IMR-90 (cell line): ENCODE results near the gene GPC6. TPM values are rescaled to one million over a fixed set of nuclear protein-coding genes. Genes with fewer than 3 reads are reported as not detected.

Source experiments
- ATAC-seq: fragments of 200-7000 bp; cut with Tn5 transposase; 2 replicates; pipeline ENCODE4 v1.9.1; 2020; ENCODE audit warnings: low read depth, mild to moderate bottlenecking, moderate library complexity
- BruUV-seq: library from RNA; stranded (reverse); fragments of 400-500 nt; replicated peaks from 2 replicates; lab custom pipeline; 2021; lab: Mats Ljungman, UMichigan
- CTCF ChIA-PET: fragments of 300-600 bp; formaldehyde crosslinking; extraction: SDS; loops from one replicate; lab custom pipeline; 2021; ENCODE audit warnings: antibody characterized with exemption; lab: Yijun Ruan, JAX
- POLR2A ChIA-PET: fragments of 300-600 bp; sonication (Branson Sonifier 250); formaldehyde crosslinking; loops from one replicate; lab custom pipeline; 2022; ENCODE audit warnings: antibody characterized with exemption; ENCODE audit not compliant: unreplicated experiment; lab: Charles Lee
- DNase-seq: peaks from one replicate; pipeline ENCODE4 v3.0.0; 2013
- H2AFZ ChIP-seq: replicated peaks from 2 replicates; pipeline ENCODE3; 2013; ENCODE audit warnings: low read length, mild to moderate bottlenecking; ENCODE audit not compliant: poor library complexity
- H2AK5ac ChIP-seq: 2 replicates; pipeline ENCODE4 v1.6.1; 2013; ENCODE audit warnings: low read depth, low read length, inconsistent platforms
- H2AK9ac ChIP-seq: replicated peaks from 2 replicates; pipeline ENCODE3; 2013; ENCODE audit warnings: mild to moderate bottlenecking, low read depth, low read length, moderate library complexity; ENCODE audit not compliant: poor library complexity
- H2BK120ac ChIP-seq: 2 replicates; pipeline ENCODE4 v1.6.1; 2013; ENCODE audit warnings: low read depth, low read length, inconsistent platforms
- H2BK15ac ChIP-seq: 3 replicates; pipeline ENCODE4 v1.6.1; 2013; ENCODE audit warnings: low read depth, low read length, inconsistent platforms
- H2BK20ac ChIP-seq: 2 replicates; pipeline ENCODE4 v1.6.1; 2013; ENCODE audit warnings: low read depth, mild to moderate bottlenecking, inconsistent platforms, low read length, moderate library complexity
- H2BK5ac ChIP-seq: 2 replicates; pipeline ENCODE4 v1.6.1; 2013; ENCODE audit warnings: mild to moderate bottlenecking, low read depth, low read length, inconsistent platforms; ENCODE audit not compliant: poor library complexity, severe bottlenecking
- H3K14ac ChIP-seq: replicated peaks from 2 replicates; pipeline ENCODE4 v1.6.1; 2013; ENCODE audit warnings: low read depth, low read length, inconsistent platforms
- H3K18ac ChIP-seq: 2 replicates; pipeline ENCODE4 v1.6.1; 2013; ENCODE audit warnings: low read depth, low read length, control low read depth
- H3K23ac ChIP-seq: 2 replicates; pipeline ENCODE4 v1.6.1; 2013; ENCODE audit warnings: low read depth, low read length, inconsistent platforms
- H3K27ac ChIP-seq: 2 replicates; pipeline ENCODE4 v1.5.1; 2013; ENCODE audit warnings: mild to moderate bottlenecking, control low read depth, low read length; ENCODE audit not compliant: insufficient read depth
- H3K27me3 ChIP-seq: 2 replicates; pipeline ENCODE4 v1.6.1; 2013; ENCODE audit warnings: low read length; ENCODE audit not compliant: control insufficient read depth, insufficient read depth
- H3K36me3 ChIP-seq: 2 replicates; pipeline ENCODE4 v1.6.1; 2013; ENCODE audit warnings: low read length, mixed read lengths; ENCODE audit not compliant: control insufficient read depth, insufficient read depth
- H3K4ac ChIP-seq: 2 replicates; pipeline ENCODE4 v1.6.1; 2013; ENCODE audit warnings: low read depth, low read length, inconsistent platforms
- H3K4me1 ChIP-seq: 2 replicates; pipeline ENCODE4 v1.6.1; 2013; ENCODE audit warnings: low read length, mixed read lengths; ENCODE audit not compliant: control insufficient read depth, insufficient read depth
- H3K4me2 ChIP-seq: 2 replicates; pipeline ENCODE4 v1.6.1; 2013; ENCODE audit warnings: low read depth, mild to moderate bottlenecking, control low read depth, low read length, moderate library complexity
- H3K4me3 ChIP-seq: 2 replicates; pipeline ENCODE4 v1.5.1; 2013; ENCODE audit warnings: low read depth, mild to moderate bottlenecking, control low read depth, low read length, moderate library complexity; ENCODE audit not compliant: insufficient read depth
- H3K56ac ChIP-seq: 2 replicates; pipeline ENCODE4 v1.6.1; 2013; ENCODE audit warnings: low read length, inconsistent platforms; ENCODE audit not compliant: insufficient read depth; ENCODE audit errors: extremely low read depth
- H3K79me1 ChIP-seq, 2 experiments: 2 replicates each; pipeline ENCODE4 v1.6.1; 2013; ENCODE audit warnings: low read length in 2 of 2, inconsistent platforms in 1 of 2, low read depth in 1 of 2
- H3K9ac ChIP-seq: 2 replicates; pipeline ENCODE4 v1.6.1; 2013; ENCODE audit warnings: low read depth, low read length, control low read depth
- H3K9me1 ChIP-seq: 2 replicates; pipeline ENCODE4 v1.6.1; 2013; ENCODE audit warnings: low read length, inconsistent platforms; ENCODE audit not compliant: insufficient read depth
- H3K9me3 ChIP-seq: 2 replicates; pipeline ENCODE4 v1.6.1; 2013; ENCODE audit warnings: low read length; ENCODE audit not compliant: control insufficient read depth, insufficient read depth
- H4K20me1 ChIP-seq: 2 replicates; pipeline ENCODE4 v1.6.1; 2013; ENCODE audit warnings: low read length, inconsistent platforms; ENCODE audit not compliant: insufficient read depth
- H4K5ac ChIP-seq: 2 replicates; pipeline ENCODE4 v1.6.1; 2013; ENCODE audit warnings: mild to moderate bottlenecking, low read depth, low read length, control low read depth
- H4K8ac ChIP-seq, 2 experiments: 2 replicates each; pipeline ENCODE4 v1.6.1; 2013; ENCODE audit warnings: low read depth in 2 of 2, low read length in 2 of 2, control low read depth in 1 of 2, inconsistent platforms in 1 of 2
- H4K91ac ChIP-seq: 2 replicates; pipeline ENCODE4 v1.6.1; 2013; ENCODE audit warnings: low read depth, low read length, inconsistent platforms; ENCODE audit not compliant: insufficient read depth
- BHLHE40 ChIP-seq: fragments of 150-350 bp; IDR thresholded peaks from 2 replicates; pipeline ENCODE4 v1.6.1; 2016; ENCODE audit warnings: mild to moderate bottlenecking, low read depth, low read length
- MAFK ChIP-seq: IDR thresholded peaks from 2 replicates; pipeline ENCODE4 v1.6.1; 2012; ENCODE audit warnings: low read depth, low read length, improper control_type of control experiment
- POLR2A ChIP-seq: IDR thresholded peaks from 2 replicates; pipeline ENCODE4 v1.6.1; 2012; ENCODE audit warnings: mild to moderate bottlenecking, low read depth, low read length
- RCOR1 ChIP-seq: IDR thresholded peaks from 2 replicates; pipeline ENCODE4 v1.6.1; 2012; ENCODE audit warnings: mild to moderate bottlenecking, low read length, improper control_type of control experiment; ENCODE audit not compliant: insufficient replicate concordance
- RFX5 ChIP-seq: IDR thresholded peaks from 2 replicates; pipeline ENCODE4 v1.8.0; 2012; ENCODE audit warnings: low read depth, mild to moderate bottlenecking, low read length, moderate library complexity
- SMC3 ChIP-seq: fragments of 150-350 bp; IDR thresholded peaks from 2 replicates; pipeline ENCODE4 v1.6.1; 2016; ENCODE audit warnings: low read depth, mild to moderate bottlenecking, antibody characterized with exemption, low read length, moderate library complexity
- WGBS, 2 experiments: methylation state at CpG; one replicate each; pipeline versions ENCODE4 v1.1.5 to v1.1.7; 2013; ENCODE audit warnings: missing lambda C conversion rate in 2 of 2; ENCODE audit not compliant: insufficient read length in 1 of 2; ENCODE audit errors: extremely low coverage in 2 of 2; 5-methylcytosine and 5-hydroxymethylcytosine counted together
- dilution Hi-C: fragments of 300-500 bp; cut with HindIII; formaldehyde crosslinking; loops from one replicate; pipeline ENCODE4 v1.14.3; 2018; ENCODE audit warnings: low sequenced_read_pairs; ENCODE audit not compliant: unreplicated experiment
- in situ Hi-C: fragments of 300-500 bp; cut with MboI; formaldehyde crosslinking; loops from 3 replicates; pipeline ENCODE4 v1.14.3; 2019; ENCODE audit warnings: low sequenced_read_pairs, inconsistent platforms, mixed read lengths
- intact Hi-C: fragments of 100-400 bp; cut with micrococcal nuclease; formaldehyde crosslinking; loops from 2 replicates; pipeline ENCODE4 v1.10.0; 2022
- polyA plus RNA-seq, 3 experiments: library from polyadenylated mRNA; depleted of rRNA; stranded (reverse); fragments of >200 nt; gene quantifications; 2 replicates each; pipeline ENCODE4 v1.2.3, GENCODE V29; 2012; ENCODE audit warnings: low replicate concordance in 1 of 3
- total RNA-seq: library from RNA; depleted of rRNA; stranded (reverse); fragments of >200 nt; gene quantifications from 2 replicates; pipeline ENCODE4 v1.2.3, GENCODE V29; 2012

Gene GPC6
- total and polyA plus RNA-seq, 2 of the 4 experiments (the other 2 are of a cell fraction): 14.9 to 39.4 TPM

DNA sequence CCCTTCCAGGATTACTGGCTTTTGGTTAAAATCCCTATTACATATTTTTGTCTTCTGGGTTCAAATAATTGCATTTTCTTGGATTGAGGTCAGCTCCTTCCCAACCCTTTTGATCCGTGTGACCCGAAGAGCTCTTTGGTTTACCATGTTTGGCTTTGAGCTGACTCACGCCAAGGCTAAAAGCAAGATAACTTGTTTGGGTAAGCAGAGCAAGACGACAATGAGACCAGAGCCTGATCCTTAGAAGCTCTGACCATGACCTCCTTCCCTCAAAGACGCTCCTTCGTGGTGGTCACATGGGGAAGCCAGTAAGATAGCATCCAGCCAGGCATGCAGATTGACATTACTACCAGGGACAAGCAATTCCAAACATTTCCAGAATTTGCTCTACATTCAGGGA, 1099.0 kb downstream of the GPC6 start:
- Histone ChIP-seq H2BK15ac (no peak overlapping the region; the same call in 2 of the 3 replicates), H2AK9ac (no peak overlapping the region), H4K91ac (no peak overlapping the region), H4K8ac (peak overlapping the region in 1 of 2 experiments; percentile 14; a peak in 1 of 4 replicates), H3K4me3 (no peak overlapping the region), H2AK5ac (peak overlapping the region; percentile 5; the same call in 1 of the 2 replicates), H3K4me2 (no peak overlapping the region), H2BK5ac (no peak overlapping the region), H3K23ac (no peak overlapping the region), H3K36me3 (no peaks in the 10 kb centered on the region), H4K5ac (no peak overlapping the region), H3K9ac (no peak overlapping the region), H3K14ac (peak overlapping the region; percentile 63; the same call in 1 of the 2 replicates), H3K79me1 (no peaks in the 10 kb centered on the region), H2BK20ac (peak overlapping the region; percentile 9; the same call in 1 of the 2 replicates), H3K18ac (peak overlapping the region; percentile 69; the same call in 1 of the 2 replicates), H3K9me1 (peaks cover 3% of the 10 kb centered on the region), H3K4ac (peak overlapping the region; percentile 22), H3K4me1 (peaks cover 26% of the 10 kb centered on the region), H3K9me3 (no peaks in the 10 kb centered on the region), H2BK120ac (peak overlapping the region; percentile 13), H2AFZ (no peak overlapping the region), H4K20me1 (no peaks in the 10 kb centered on the region), H3K27me3 (no peaks in the 10 kb centered on the region), H3K27ac (no peak overlapping the region), H3K56ac (no peak overlapping the region; the same call in 1 of the 2 replicates)
- BruUV-seq: no TSS peak
- 100% methylated on average over 3 of the region's 6 CpGs; no CpG with 5 or more reads in 1 of the 2 experiments for WGBS, 2 experiments
- intact Hi-C loops (no loop called here), dilution Hi-C loops (no loop called here), in situ Hi-C loops (loop anchor here (25.0 kb wide), 1 partner anchor 1088 kb away; the partner anchor contains the start of gene GPC6)
- ATAC-seq (no peak), DNase-seq (peak; percentile 17)
- ChIA-PET POLR2A (no interaction called here), CTCF (interaction anchor here (0.7 kb wide), 1 partner anchor 15 kb away, joined by 3 read pairs; no protein-coding TSS in a partner anchor)
- TF ChIP-seq BHLHE40: no peak
- no peak for TF ChIP-seq SMC3
- TF ChIP-seq RFX5: no peak
- no peak for TF ChIP-seq POLR2A
- no peak for TF ChIP-seq MAFK
- TF ChIP-seq RCOR1: no peak
